AG04450 (cell line): ENCODE results near the gene TMPRSS6. TPM values are rescaled to one million over a fixed set of nuclear protein-coding genes. Genes with fewer than 3 reads are reported as not detected.

ENCODE experiments used
- CTCF ChIA-PET: fragments of 300-600, 350-600 bp; formaldehyde crosslinking; extraction: SDS; loops from one replicate; lab custom pipeline; 2022; ENCODE audit warnings: antibody characterized with exemption, inconsistent platforms; lab: Charles Lee
- POLR2A ChIA-PET: fragments of 350-600 bp; formaldehyde crosslinking; extraction: SDS; loops from one replicate; lab custom pipeline; 2021; ENCODE audit warnings: antibody characterized with exemption, inconsistent platforms; lab: Yijun Ruan, JAX
- DNase-seq: peaks from one replicate; pipeline ENCODE4 v3.0.0-alpha.2; 2011; ENCODE audit warnings: low read depth, low spot score
- H3K27ac ChIP-seq: one replicate; pipeline ENCODE4 v1.5.1; 2012; ENCODE audit warnings: low read depth, low read length, control low read depth
- H3K27me3 ChIP-seq: one replicate; pipeline ENCODE4 v1.6.0; 2012; ENCODE audit warnings: low read length; ENCODE audit not compliant: control insufficient read depth, insufficient read depth
- H3K4me3 ChIP-seq: 2 replicates; pipeline ENCODE4 v1.5.1; 2011; ENCODE audit warnings: mild to moderate bottlenecking, low read depth, low read length, control low read depth
- H3K9me3 ChIP-seq: 2 replicates; pipeline ENCODE4 v1.5.1; 2012; ENCODE audit warnings: low read length; ENCODE audit not compliant: control insufficient read depth, insufficient read depth
- CTCF ChIP-seq: IDR thresholded peaks from 2 replicates; pipeline ENCODE4 v1.5.1; 2011; ENCODE audit warnings: low read depth, low read length, control low read depth, inconsistent platforms
- polyA plus RNA-seq: library from polyadenylated mRNA; depleted of rRNA; stranded (reverse); fragments of >200 nt; gene quantifications from 2 replicates; pipeline ENCODE4 v1.2.3, GENCODE V29; 2011

Gene TMPRSS6
- polyA plus RNA-seq, 1 experiment, result not detected

GRCh38 chr22:37054600-37055365 is 54.7 kb downstream of the TMPRSS6 start:
- no peak overlapping the region for H3K4me3 ChIP-seq
- ChIA-PET POLR2A (no interaction called here), CTCF (no interaction called here)
- no peak for TF ChIP-seq CTCF
- H3K27ac ChIP-seq, result no peak overlapping the region
- H3K9me3 ChIP-seq, result no peaks in the 10 kb centered on the region; the same call in 1 of the 2 replicates
- DNase-seq, result no peak
- H3K27me3 ChIP-seq, result no peaks in the 10 kb centered on the region

- CTCF ChIA-PET, result no interaction called here
- no peaks in the 10 kb centered on the region for H3K27me3 ChIP-seq
- POLR2A ChIA-PET, result no interaction called here
Observed at GRCh38 chr22:37054056-37054395, 55.5 kb downstream of the TMPRSS6 start.

GRCh38 chr22:37053310-37054055 is 56.0 kb downstream of the TMPRSS6 start:
- ChIA-PET CTCF (no interaction called here), POLR2A (no interaction called here)
- no peak for DNase-seq
- Histone ChIP-seq H3K9me3 (no peaks in the 10 kb centered on the region; the same call in 1 of the 2 replicates), H3K27me3 (no peaks in the 10 kb centered on the region), H3K27ac (no peak overlapping the region), H3K4me3 (no peak overlapping the region)
- TF ChIP-seq CTCF, result no peak

More at GRCh38 chr22:37054056-37054395, 55.5 kb downstream of the TMPRSS6 start:
- TF ChIP-seq CTCF, result no peak
- Histone ChIP-seq H3K4me3 (no peak overlapping the region), H3K9me3 (no peaks in the 10 kb centered on the region; the same call in 1 of the 2 replicates), H3K27ac (no peak overlapping the region)
- no peak for DNase-seq

GRCh38 chr22:37052386-37053309 is 56.9 kb downstream of the TMPRSS6 start:
- TF ChIP-seq CTCF, result no peak
- Histone ChIP-seq H3K4me3 (peak overlapping the region; percentile 74), H3K9me3 (no peaks in the 10 kb centered on the region; the same call in 1 of the 2 replicates), H3K27ac (no peak overlapping the region), H3K27me3 (no peaks in the 10 kb centered on the region)
- no peak for DNase-seq
- ChIA-PET CTCF (interaction anchor here (0.6 to 2.2 kb wide), 3 partner anchors 10 to 209 kb away, joined by 3 to 10 read pairs (median 4); no protein-coding TSS in a partner anchor), POLR2A (interaction anchor here (0.6 kb wide), 1 partner anchor 38 kb away, joined by 4 read pairs; no protein-coding TSS in a partner anchor)
